HEK293T (cell line): ENCODE results near the gene AMIGO3.
"Not testable (repeated sequence)": the region's sequence is repeated elsewhere in the genome, so short reads cannot be mapped to it uniquely, and the experiment has no call there.

Experiments used
- ARNT ChIP-seq: fragments of 450-650 bp; IDR thresholded peaks from 2 replicates; pipeline ENCODE4 v1.6.1; 2017; ENCODE audit warnings: mild to moderate bottlenecking
- BHLHE40 ChIP-seq: fragments of 450-650 bp; IDR thresholded peaks from 2 replicates; pipeline ENCODE4 v1.6.1; 2016; ENCODE audit warnings: mild to moderate bottlenecking, moderate library complexity, borderline replicate concordance
- FOXA1 ChIP-seq: fragments of 450-650 bp; IDR thresholded peaks from 2 replicates; pipeline ENCODE4 v1.6.1; 2016; ENCODE audit warnings: mild to moderate bottlenecking
- FOXM1 ChIP-seq: fragments of 450-650 bp; IDR thresholded peaks from 2 replicates; pipeline ENCODE4 v1.6.1; 2017; ENCODE audit warnings: mild to moderate bottlenecking, borderline replicate concordance
- HDGF ChIP-seq: fragments of 450-650 bp; IDR thresholded peaks from 2 replicates; pipeline ENCODE4 v1.6.1; 2017; ENCODE audit warnings: antibody characterized with exemption, borderline replicate concordance
- L3MBTL2 ChIP-seq: fragments of 450-650 bp; conservative IDR thresholded peaks from 2 replicates; pipeline ENCODE4 v1.6.1; 2016; ENCODE audit warnings: mild to moderate bottlenecking
- SP1 ChIP-seq: fragments of 450-650 bp; IDR thresholded peaks from 2 replicates; pipeline ENCODE4 v1.6.1; 2017
- SUZ12 ChIP-seq: fragments of 450-650 bp; IDR thresholded peaks from 2 replicates; pipeline ENCODE4 v1.6.1; 2016; ENCODE audit warnings: mild to moderate bottlenecking
- TF ChIP-seq, protein P1 (sequence below): fragments of 450-650 bp; IDR thresholded peaks from 2 replicates; pipeline ENCODE4 v1.6.1; 2016

DNA sequence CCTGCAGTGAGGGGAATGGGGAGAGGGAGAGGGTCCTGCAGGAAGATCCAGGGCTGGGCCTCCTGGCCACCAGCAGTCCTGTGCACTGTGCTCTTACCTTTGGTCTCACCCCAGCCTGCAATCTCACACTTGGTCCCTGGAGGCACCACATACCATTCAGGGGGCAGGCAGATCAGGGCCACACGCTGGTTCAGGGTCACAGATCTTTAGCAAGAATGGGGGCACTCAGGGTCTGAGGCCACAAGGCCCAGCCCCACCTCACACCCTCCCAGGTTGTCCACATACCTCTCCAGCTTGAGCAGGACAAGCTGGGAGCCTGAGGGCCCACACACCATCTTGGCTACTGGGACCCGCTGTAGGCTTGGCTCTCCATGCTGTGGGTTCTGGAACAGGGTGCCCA is 35.0 kb downstream of the AMIGO3 start:
- TF ChIP-seq BHLHE40, L3MBTL2, FOXM1, SP1, FOXA1, SUZ12, ARNT, HDGF: not testable (repeated sequence)
- TF ChIP-seq, protein P1, sequence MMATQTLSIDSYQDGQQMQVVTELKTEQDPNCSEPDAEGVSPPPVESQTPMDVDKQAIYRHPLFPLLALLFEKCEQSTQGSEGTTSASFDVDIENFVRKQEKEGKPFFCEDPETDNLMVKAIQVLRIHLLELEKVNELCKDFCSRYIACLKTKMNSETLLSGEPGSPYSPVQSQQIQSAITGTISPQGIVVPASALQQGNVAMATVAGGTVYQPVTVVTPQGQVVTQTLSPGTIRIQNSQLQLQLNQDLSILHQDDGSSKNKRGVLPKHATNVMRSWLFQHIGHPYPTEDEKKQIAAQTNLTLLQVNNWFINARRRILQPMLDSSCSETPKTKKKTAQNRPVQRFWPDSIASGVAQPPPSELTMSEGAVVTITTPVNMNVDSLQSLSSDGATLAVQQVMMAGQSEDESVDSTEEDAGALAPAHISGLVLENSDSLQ, result not testable (repeated sequence)
